DOHH2 (cell line): ENCODE measurements around the gene ITSN2.

Experiments used
- H3F3A ChIP-seq: fragments of 200-600 bp; sonication (generic), shearing (Covaris generic); 2 replicates; pipeline ENCODE4 v1.6.0; 2016; ENCODE audit warnings: antibody characterized with exemption, mild to moderate bottlenecking; ENCODE audit not compliant: control insufficient read depth, insufficient read depth
- H3K27ac ChIP-seq: fragments of 200-600 bp; sonication (generic); 2 replicates; pipeline ENCODE4 v1.5.1; 2014; ENCODE audit warnings: low read depth, mild to moderate bottlenecking, low read length, moderate library complexity
- H3K27me3 ChIP-seq: fragments of 200-600 bp; sonication (generic); 2 replicates; pipeline ENCODE4 v1.6.1; 2014; ENCODE audit warnings: mild to moderate bottlenecking, low read length, mixed read lengths; ENCODE audit not compliant: control insufficient read depth
- H3K36me3 ChIP-seq: fragments of 200-600 bp; sonication (generic); 2 replicates; pipeline ENCODE4 v1.6.1; 2014; ENCODE audit warnings: mild to moderate bottlenecking, low read length, moderate library complexity, mixed read lengths; ENCODE audit not compliant: control insufficient read depth
- H3K4me1 ChIP-seq: fragments of 200-600 bp; sonication (generic); 2 replicates; pipeline ENCODE4 v1.6.1; 2014; ENCODE audit warnings: mild to moderate bottlenecking, low read length, mixed read lengths; ENCODE audit not compliant: control insufficient read depth
- H3K4me2 ChIP-seq: fragments of 200-600 bp; sonication (generic); 2 replicates; pipeline ENCODE4 v1.6.0; 2014; ENCODE audit warnings: mild to moderate bottlenecking, low read length, moderate library complexity
- H3K4me3 ChIP-seq: fragments of 200-600 bp; sonication (generic); 2 replicates; pipeline ENCODE4 v1.5.1; 2014; ENCODE audit warnings: mild to moderate bottlenecking, low read length, mixed read lengths
- H3K79me2 ChIP-seq: fragments of 200-600 bp; sonication (generic); 2 replicates; pipeline ENCODE4 v1.6.1; 2014; ENCODE audit warnings: mild to moderate bottlenecking, low read length, mixed read lengths; ENCODE audit not compliant: control insufficient read depth
- H3K9me2 ChIP-seq: fragments of 200-600 bp; sonication (generic); replicated peaks from 2 replicates; pipeline ENCODE4 v1.6.1; 2014; ENCODE audit warnings: mild to moderate bottlenecking, low read length, mixed read lengths; ENCODE audit not compliant: control insufficient read depth
- H3K9me3 ChIP-seq: fragments of 200-600 bp; sonication (generic); 2 replicates; pipeline ENCODE4 v1.6.1; 2014; ENCODE audit warnings: antibody characterized with exemption, low read length, mixed read lengths; ENCODE audit not compliant: control insufficient read depth, insufficient read depth
- H4K20me1 ChIP-seq: fragments of 200-600 bp; sonication (generic); 2 replicates; pipeline ENCODE4 v1.6.0; 2014; ENCODE audit warnings: low read depth, mild to moderate bottlenecking, antibody characterized with exemption, low read length, moderate library complexity; ENCODE audit not compliant: control insufficient read depth, insufficient read depth
- CTCF ChIP-seq: fragments of 200-600 bp; sonication (generic); IDR thresholded peaks from one replicate; pipeline ENCODE4 v1.5.1; 2014; ENCODE audit warnings: antibody characterized with exemption, mild to moderate bottlenecking, low read depth, low read length; ENCODE audit not compliant: poor library complexity, severe bottlenecking
- EZH2phosphoT487 ChIP-seq: fragments of 200-600 bp; sonication (generic); IDR thresholded peaks from 2 replicates; pipeline ENCODE4 v1.6.1; 2017; ENCODE audit warnings: borderline replicate concordance, mild to moderate bottlenecking, antibody characterized with exemption, low read length, moderate library complexity, mixed read lengths

ITSN2 gene

GRCh38 chr2:24372033-24372432 is 11.7 kb upstream of the ITSN2 start:
- Histone ChIP-seq H3K9me3 (no peaks in the 10 kb centered on the region), H3K79me2 (no peaks in the 10 kb centered on the region), H3K4me1 (no peaks in the 10 kb centered on the region), H3K4me2 (no peak overlapping the region), H3K9me2 (no peaks in the 10 kb centered on the region), H3K27ac (no peak overlapping the region), H4K20me1 (no peaks in the 10 kb centered on the region), H3K36me3 (no peaks in the 10 kb centered on the region), H3K27me3 (no peaks in the 10 kb centered on the region), H3F3A (no peaks in the 10 kb centered on the region), H3K4me3 (no peak overlapping the region)
- TF ChIP-seq EZH2phosphoT487 (no peak), CTCF (no peak)

GRCh38 chr2:24365826-24366225 is 5.5 kb upstream of the ITSN2 start:
- Histone ChIP-seq H3K9me2 (no peaks in the 10 kb centered on the region), H3K27me3 (no peaks in the 10 kb centered on the region), H3F3A (peaks cover 6% of the 10 kb centered on the region), H3K27ac (no peak overlapping the region), H4K20me1 (no peaks in the 10 kb centered on the region), H3K4me3 (no peak overlapping the region), H3K36me3 (no peaks in the 10 kb centered on the region), H3K4me2 (no peak overlapping the region), H3K4me1 (peaks cover 8% of the 10 kb centered on the region), H3K79me2 (no peaks in the 10 kb centered on the region), H3K9me3 (no peaks in the 10 kb centered on the region)
- TF ChIP-seq EZH2phosphoT487, result no peak
- no peak for TF ChIP-seq CTCF

GRCh38 chr2:24365051-24365450 is 4.7 kb upstream of the ITSN2 start:
- Histone ChIP-seq H3K9me3 (no peaks in the 10 kb centered on the region), H4K20me1 (no peaks in the 10 kb centered on the region), H3K36me3 (0 out of 2 replicates have a peak, but pooled peaks cover 2% of the 10 kb centered on the region), H3K4me2 (no peak overlapping the region), H3K27me3 (no peaks in the 10 kb centered on the region), H3F3A (peaks cover 6% of the 10 kb centered on the region), H3K4me3 (no peak overlapping the region), H3K79me2 (peaks cover 2% of the 10 kb centered on the region), H3K4me1 (peaks cover 12% of the 10 kb centered on the region), H3K27ac (no peak overlapping the region), H3K9me2 (no peaks in the 10 kb centered on the region)
- TF ChIP-seq CTCF (no peak), EZH2phosphoT487 (no peak)
